Glutamatergic neuron (in vitro differentiated cells): ENCODE results near the gene CARD9. TPM values are rescaled to one million over a fixed set of nuclear protein-coding genes. Genes with fewer than 3 reads are reported as not detected.

Experiments
- DNase-seq: peaks from one replicate; pipeline ENCODE4 v3.0.0; 2022
- H3K27ac Mint-ChIP-seq: one replicate; pipeline ENCODE4 v1.8.0; 2020; ENCODE audit warnings: mild to moderate bottlenecking, mixed read lengths, inconsistent platforms; ENCODE audit not compliant: unreplicated experiment
- H3K27me3 Mint-ChIP-seq: one replicate; pipeline ENCODE4 v1.8.0; 2020; ENCODE audit warnings: mild to moderate bottlenecking, moderate library complexity, mixed read lengths, inconsistent platforms; ENCODE audit not compliant: unreplicated experiment
- H3K36me3 Mint-ChIP-seq: one replicate; pipeline ENCODE4 v1.8.0; 2020; ENCODE audit warnings: mild to moderate bottlenecking, mixed read lengths, inconsistent platforms; ENCODE audit not compliant: unreplicated experiment
- H3K4me1 Mint-ChIP-seq: one replicate; pipeline ENCODE4 v1.8.0; 2020; ENCODE audit warnings: mild to moderate bottlenecking, low read depth, mixed read lengths, inconsistent platforms; ENCODE audit not compliant: unreplicated experiment
- H3K4me3 Mint-ChIP-seq: one replicate; pipeline ENCODE4 v1.8.0; 2020; ENCODE audit warnings: mild to moderate bottlenecking, mixed read lengths, inconsistent platforms; ENCODE audit not compliant: unreplicated experiment
- H3K9me3 Mint-ChIP-seq: one replicate; pipeline ENCODE4 v1.8.0; 2020; ENCODE audit warnings: mild to moderate bottlenecking, moderate library complexity, mixed read lengths, inconsistent platforms; ENCODE audit not compliant: unreplicated experiment
- CTCF ChIP-seq: fragments of 200-600 bp; sonication (generic); IDR thresholded peaks from one replicate; pipeline ENCODE4 v1.5.0; 2021; ENCODE audit not compliant: partially characterized antibody, unreplicated experiment
- total RNA-seq: library from RNA; stranded (reverse); fragmentation: NEBNext Ultra II Directional; extraction: Animal tissue kit (Norgen Biotek cat#: 25700); gene quantifications from one replicate; pipeline ENCODE4 v1.2.1, GENCODE V29; 2021; ENCODE audit not compliant: unreplicated experiment

Gene CARD9
- total RNA-seq, 1 donor from 2014 or later = 4.1 TPM

GRCh38 chr9:136387217-136387616, 13.7 kb upstream of the CARD9 start:
- no peaks in the 10 kb centered on the region for H3K4me1 Mint-ChIP-seq
- no peak for DNase-seq
- no peaks in the 10 kb centered on the region for H3K36me3 Mint-ChIP-seq
- H3K27ac Mint-ChIP-seq = no peak overlapping the region
- TF ChIP-seq CTCF = no peak
- no peaks in the 10 kb centered on the region for H3K27me3 Mint-ChIP-seq
- no peak overlapping the region for H3K4me3 Mint-ChIP-seq
- peaks cover 1% of the 10 kb centered on the region for H3K9me3 Mint-ChIP-seq

- Mint-ChIP-seq H3K27ac (no peak overlapping the region), H3K36me3 (no peaks in the 10 kb centered on the region), H3K9me3 (peaks cover 1% of the 10 kb centered on the region), H3K4me3 (no peak overlapping the region), H3K27me3 (no peaks in the 10 kb centered on the region), H3K4me1 (no peaks in the 10 kb centered on the region)
- DNase-seq = no peak
- no peak for TF ChIP-seq CTCF
Observed at GRCh38 chr9:136386018-136386417, 12.5 kb upstream of the CARD9 start.

GRCh38 chr9:136385015-136385414, 11.5 kb upstream of the CARD9 start:
- H3K4me3 Mint-ChIP-seq = peak overlapping the region; percentile 34
- peaks cover 1% of the 10 kb centered on the region for H3K9me3 Mint-ChIP-seq
- H3K36me3 Mint-ChIP-seq = no peaks in the 10 kb centered on the region
- no peak overlapping the region for H3K27ac Mint-ChIP-seq
- H3K27me3 Mint-ChIP-seq = no peaks in the 10 kb centered on the region
- no peaks in the 10 kb centered on the region for H3K4me1 Mint-ChIP-seq
- no peak for TF ChIP-seq CTCF
- no peak for DNase-seq

- Mint-ChIP-seq H3K4me3 (no peak overlapping the region), H3K27ac (no peak overlapping the region), H3K36me3 (no peaks in the 10 kb centered on the region), H3K4me1 (no peaks in the 10 kb centered on the region), H3K9me3 (peaks cover 1% of the 10 kb centered on the region), H3K27me3 (no peaks in the 10 kb centered on the region)
- DNase-seq = no peak
- TF ChIP-seq CTCF = no peak
Observed at GRCh38 chr9:136383436-136383835, 10.0 kb upstream of the CARD9 start.

GRCh38 chr9:136381966-136382513, 8.6 kb upstream of the CARD9 start:
- no peaks in the 10 kb centered on the region for H3K36me3 Mint-ChIP-seq

More at GRCh38 chr9:136381966-136382513, 8.6 kb upstream of the CARD9 start:
- H3K27ac Mint-ChIP-seq = no peak overlapping the region
- H3K4me3 Mint-ChIP-seq = no peak overlapping the region
- H3K9me3 Mint-ChIP-seq = no peaks in the 10 kb centered on the region
- no peak for TF ChIP-seq CTCF
- H3K27me3 Mint-ChIP-seq = no peaks in the 10 kb centered on the region
- no peaks in the 10 kb centered on the region for H3K4me1 Mint-ChIP-seq
- DNase-seq = no peak
